Measurements from ENCODE around the gene HOOK1. TPM values are rescaled to one million over a fixed set of nuclear protein-coding genes. Genes with fewer than 3 reads are reported as not detected.
"Not testable (repeated sequence)": the region's sequence is repeated elsewhere in the genome, so short reads cannot be mapped to it uniquely, and the experiment has no call there.

HOOK1 gene
- total RNA-seq, 2 donors from 2014 or later: 17.1 to 20.5 TPM

DNA sequence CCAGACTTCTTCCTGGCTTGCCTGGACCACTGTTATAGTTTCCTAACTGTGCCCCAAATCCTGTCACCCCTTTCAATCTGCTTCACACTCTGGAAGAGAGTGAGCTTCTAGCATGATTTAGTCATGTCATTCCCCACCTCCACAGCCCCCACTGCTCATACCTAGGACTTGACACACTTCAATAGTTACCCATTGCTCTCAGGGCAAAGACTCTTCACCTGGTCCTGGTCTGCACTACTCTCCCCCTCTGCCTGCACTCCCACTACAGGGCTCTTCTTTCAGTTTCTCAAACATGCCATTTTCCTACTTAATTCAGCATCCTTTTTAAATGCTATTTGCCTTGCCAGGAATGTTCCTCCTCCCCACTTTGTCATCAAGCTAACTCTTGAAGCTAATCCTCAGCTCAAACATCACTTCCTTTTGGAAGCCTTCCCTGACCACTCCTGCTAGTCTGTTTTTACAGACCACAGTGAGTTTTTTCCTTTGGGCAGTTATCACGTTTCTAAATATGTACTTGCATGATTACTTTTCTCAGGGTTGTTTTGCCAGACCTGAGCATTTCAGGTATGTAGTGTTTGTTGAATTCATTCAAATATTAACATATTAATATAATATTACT, 87.1 kb downstream of the HOOK1 start:
- no peak for TF ChIP-seq POLR2A (IDR thresholded peaks at IDR 0.05)
- no peak for TF ChIP-seq CTCF (IDR thresholded peaks at IDR 0.05)
- H3K4me1 ChIP-seq: peaks cover 10% of the 10 kb centered on the region
- H3K9me3 ChIP-seq: peaks cover 0 to 2% (median 0%) of the 10 kb centered on the region in 3 donors
- no peak overlapping the region for H3K4me3 ChIP-seq
- H3K27ac ChIP-seq: no peak overlapping the region
- no peaks in the 10 kb centered on the region for H3K36me3 ChIP-seq (replicated peaks in 1 of 2; ENCODE audit: insufficient read depth in 1 of 2, low read depth in 2 of 2)
- ATAC-seq (no peak), DNase-seq (no peak)
- 0 to 3% methylated on average over 1 of the region's 1 CpG for WGBS, 2 donors
- no peaks in the 10 kb centered on the region for H3K27me3 ChIP-seq
- intact Hi-C loops (cut with DNase I): no loop called here

DNA sequence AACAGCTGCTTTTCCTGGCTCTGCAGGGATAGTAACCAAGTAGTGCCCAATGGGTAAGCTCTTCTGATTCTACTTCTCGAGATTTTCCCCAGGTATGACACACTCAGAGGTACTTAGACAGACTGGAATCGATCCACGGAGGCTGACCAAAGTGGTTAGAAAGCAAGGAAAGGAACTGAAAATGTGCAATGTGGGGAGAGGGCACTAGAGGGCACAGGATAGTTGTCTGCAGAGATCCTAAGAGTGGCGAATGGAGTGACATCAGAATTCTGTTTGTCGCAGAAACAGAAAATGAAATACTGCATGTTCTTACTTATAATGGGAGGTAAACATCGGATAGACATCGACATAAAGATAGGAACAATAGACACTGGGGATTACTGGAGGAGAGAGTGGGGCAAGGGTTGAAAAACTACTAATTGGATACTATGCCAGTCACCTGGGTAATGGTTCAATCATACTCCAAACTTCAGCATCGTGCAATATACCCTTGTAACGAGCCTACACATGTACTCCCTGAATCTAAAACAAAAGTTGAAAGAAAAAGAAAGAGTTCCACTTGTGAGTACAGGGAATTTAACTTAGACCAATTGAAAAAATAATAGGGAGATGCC, 88.5 kb downstream of the HOOK1 start:
- Histone ChIP-seq H3K27ac (no peak overlapping the region), H3K9me3 (peaks cover 0 to 2% (median 0%) of the 10 kb centered on the region in 3 donors), H3K4me3 (no peak overlapping the region), H3K36me3 (replicated peaks in 1 of 2; ENCODE audit: insufficient read depth in 1 of 2, low read depth in 2 of 2) (no peaks in the 10 kb centered on the region), H3K4me1 (peaks cover 6% of the 10 kb centered on the region), H3K27me3 (no peaks in the 10 kb centered on the region)
- TF ChIP-seq CTCF (IDR thresholded peaks at IDR 0.05) (peak; percentile 11 to 71 (median 56)), POLR2A (IDR thresholded peaks at IDR 0.05) (no peak)
- intact Hi-C loops (cut with DNase I): no loop called here
- ATAC-seq (peak; percentile 88), DNase-seq (peak; percentile 42 to 61 (median 51))
- WGBS, 2 donors: 14 to 20% methylated on average over 9 of the region's 9 CpGs

- WGBS, 2 donors: 59 to 65% methylated on average over 2 of the region's 2 CpGs
- Histone ChIP-seq H3K27ac (no peak overlapping the region), H3K4me3 (no peak overlapping the region), H3K36me3 (replicated peaks in 1 of 2; ENCODE audit: insufficient read depth in 1 of 2, low read depth in 2 of 2) (no peaks in the 10 kb centered on the region), H3K27me3 (no peaks in the 10 kb centered on the region), H3K9me3 (peaks cover 0 to 2% (median 0%) of the 10 kb centered on the region in 3 donors), H3K4me1 (no peaks in the 10 kb centered on the region)
- intact Hi-C loops (cut with DNase I): no loop called here
- DNase-seq (no peak), ATAC-seq (no peak)
- TF ChIP-seq POLR2A (IDR thresholded peaks at IDR 0.05) (no peak), CTCF (IDR thresholded peaks at IDR 0.05) (no peak)
Measured at GRCh38 chr1:59906931-59907330, 92.2 kb downstream of the HOOK1 start.

GRCh38 chr1:59908084-59908483, 93.3 kb downstream of the HOOK1 start:
- TF ChIP-seq POLR2A (IDR thresholded peaks at IDR 0.05) (no peak), CTCF (IDR thresholded peaks at IDR 0.05) (no peak)
- DNase-seq: no peak
- Histone ChIP-seq H3K27ac (no peak overlapping the region), H3K4me1 (no peaks in the 10 kb centered on the region), H3K27me3 (no peaks in the 10 kb centered on the region), H3K36me3 (replicated peaks in 1 of 2; ENCODE audit: insufficient read depth in 1 of 2, low read depth in 2 of 2) (no peaks in the 10 kb centered on the region), H3K9me3 (peaks cover 0 to under 1% (median 0%) of the 10 kb centered on the region in 3 donors), H3K4me3 (no peak overlapping the region)
- ATAC-seq: no peak
- intact Hi-C loops (cut with DNase I): no loop called here
- WGBS, 2 donors: 57 to 70% methylated on average over 2 of the region's 2 CpGs

DNA sequence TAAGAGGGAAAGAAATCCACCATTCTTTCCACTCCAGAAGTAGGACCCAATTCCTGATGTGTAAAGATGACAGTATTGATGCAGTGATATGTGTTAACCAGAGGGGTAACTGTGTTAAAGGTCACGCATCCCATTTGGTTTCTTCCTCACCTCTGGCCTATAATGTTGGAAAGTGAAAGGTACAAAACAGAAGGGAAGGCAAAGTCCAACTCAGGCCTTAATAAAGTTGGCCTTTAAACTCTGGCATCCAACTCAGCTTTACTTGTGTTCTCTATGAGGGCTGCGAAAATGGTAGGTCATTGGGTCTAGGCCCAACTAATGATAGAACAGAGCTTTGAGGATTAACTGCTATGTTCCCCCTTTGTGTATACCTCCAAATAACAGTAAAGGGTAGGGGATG, 93.9 kb downstream of the HOOK1 start:
- TF ChIP-seq POLR2A (IDR thresholded peaks at IDR 0.05): no peak
- no peak for TF ChIP-seq CTCF (IDR thresholded peaks at IDR 0.05)

GRCh38 chr1:59914791-59915286, 100.1 kb downstream of the HOOK1 start:
- DNase-seq; intact Hi-C loops (cut with DNase I); H3K27ac ChIP-seq; ATAC-seq; H3K9me3 ChIP-seq; H3K4me1 ChIP-seq; H3K36me3 ChIP-seq (replicated peaks in 1 of 2; ENCODE audit: insufficient read depth in 1 of 2, low read depth in 2 of 2); H3K27me3 ChIP-seq; H3K4me3 ChIP-seq: not testable (repeated sequence)
- WGBS, 2 donors: 84 to 85% methylated on average over 7 of the region's 7 CpGs

More for the DNA sequence above, 93.9 kb downstream of the HOOK1 start:
- Histone ChIP-seq H3K27ac (no peak overlapping the region), H3K9me3 (no peaks in the 10 kb centered on the region), H3K36me3 (replicated peaks in 1 of 2; ENCODE audit: insufficient read depth in 1 of 2, low read depth in 2 of 2) (no peaks in the 10 kb centered on the region), H3K4me1 (no peaks in the 10 kb centered on the region), H3K27me3 (no peaks in the 10 kb centered on the region), H3K4me3 (no peak overlapping the region)
- 94 to 98% methylated on average over 2 of the region's 2 CpGs for WGBS, 2 donors
- intact Hi-C loops (cut with DNase I): no loop called here
- no peak for ATAC-seq
- DNase-seq: no peak
